PFSK-1 (cell line): Measurements from ENCODE around the gene MYH7B.

ENCODE experiments used
- FOXP2 ChIP-seq: optimal IDR thresholded peaks from 2 replicates; pipeline ENCODE3; 2011; ENCODE audit warnings: borderline replicate concordance, control low read depth, inconsistent platforms; ENCODE audit not compliant: insufficient read depth; ENCODE audit errors: extremely low read length, extremely low read depth
- POLR2AphosphoS5 ChIP-seq: IDR thresholded peaks from 2 replicates; pipeline ENCODE4 v1.6.1; 2012; ENCODE audit warnings: low read depth, mild to moderate bottlenecking, control low read depth, low read length, moderate library complexity
- REST ChIP-seq, 2 experiments: IDR thresholded peaks; 2 replicates each; pipeline versions ENCODE4 v1.6.1 to v1.8.0; 2011 to 2012; ENCODE audit warnings: low read depth in 2 of 2, low read length in 2 of 2, control low read depth in 1 of 2, inconsistent platforms in 1 of 2, mild to moderate bottlenecking in 1 of 2, moderate library complexity in 1 of 2; ENCODE audit not compliant: insufficient read depth in 1 of 2
- SIN3A ChIP-seq: IDR thresholded peaks from 2 replicates; pipeline ENCODE4 v1.6.1; 2012; ENCODE audit warnings: mild to moderate bottlenecking, low read length, moderate library complexity, borderline replicate concordance; ENCODE audit not compliant: insufficient read depth
- TAF1 ChIP-seq: IDR thresholded peaks from 2 replicates; pipeline ENCODE4 v1.6.1; 2012; ENCODE audit warnings: low read length, control low read depth, borderline replicate concordance; ENCODE audit not compliant: insufficient read depth

The MYH7B gene

GRCh38 chr20:34970846-34971560 lies 15.3 kb downstream of the MYH7B start:
- TF ChIP-seq SIN3A (no peak), TAF1 (no peak), FOXP2 (no peak), POLR2AphosphoS5 (no peak), REST (IDR thresholded peaks at IDR 0.05; ENCODE audit: insufficient read depth in 1 of 2, low read depth in 2 of 2, low read length in 2 of 2) (no peak)

GRCh38 chr20:34971561-34972235 lies 16.0 kb downstream of the MYH7B start:
- TF ChIP-seq SIN3A, result no peak
- TF ChIP-seq POLR2AphosphoS5, result no peak
- no peak for TF ChIP-seq FOXP2
- no peak for TF ChIP-seq REST (IDR thresholded peaks at IDR 0.05; ENCODE audit: insufficient read depth in 1 of 2, low read depth in 2 of 2, low read length in 2 of 2)
- TF ChIP-seq TAF1, result no peak

GRCh38 chr20:34974246-34974645 lies 18.6 kb downstream of the MYH7B start:
- no peak for TF ChIP-seq TAF1
- TF ChIP-seq POLR2AphosphoS5, result no peak
- no peak for TF ChIP-seq SIN3A
- no peak for TF ChIP-seq REST (IDR thresholded peaks at IDR 0.05; ENCODE audit: insufficient read depth in 1 of 2, low read depth in 2 of 2, low read length in 2 of 2)
- TF ChIP-seq FOXP2, result no peak

- TF ChIP-seq FOXP2 (no peak), SIN3A (no peak), POLR2AphosphoS5 (no peak), REST (IDR thresholded peaks at IDR 0.05; ENCODE audit: insufficient read depth in 1 of 2, low read depth in 2 of 2, low read length in 2 of 2) (no peak), TAF1 (no peak)
These were observed 20.6 kb downstream of the MYH7B start for GRCh38 chr20:34976286-34976685.
